H1 (cell line): ENCODE measurements around the gene SLX9. TPM values are rescaled to one million over a fixed set of nuclear protein-coding genes. Genes with fewer than 3 reads are reported as not detected.

Source experiments
- CTCF ChIA-PET: fragments of 300-600 bp; sonication (Branson Sonifier 250); formaldehyde crosslinking; loops from one replicate; lab custom pipeline; 2021; ENCODE audit not compliant: partially characterized antibody; lab: Charles Lee
- POLR2A ChIA-PET: fragments of 300-600 bp; sonication (Branson Sonifier 250); formaldehyde crosslinking; loops from one replicate; lab custom pipeline; 2021; ENCODE audit warnings: inconsistent platforms; ENCODE audit not compliant: partially characterized antibody; lab: Charles Lee
- DNase-seq, 2 experiments: peaks; one replicate each; pipeline versions ENCODE4 v3.0.0 to v3.0.0-alpha.2; 2010 to 2022; ENCODE audit warnings: low spot score in 2 of 2, low read depth in 1 of 2, mixed read lengths in 1 of 2
- FAIRE-seq: peaks from 2 replicates; lab custom pipeline; 2011; peaks lifted over from hg19 to GRCh38; lab: Jason Lieb, UNC
- H2AFZ ChIP-seq: 2 replicates; pipeline ENCODE4 v1.8.1; 2012; ENCODE audit warnings: low read length, inconsistent platforms
- H2AK5ac ChIP-seq: 2 replicates; pipeline ENCODE4 v1.6.1; 2013; ENCODE audit warnings: low read depth, low read length
- H2BK120ac ChIP-seq: replicated peaks from 2 replicates; pipeline ENCODE3; 2013; ENCODE audit warnings: low read depth, low read length, inconsistent platforms
- H2BK12ac ChIP-seq: 2 replicates; pipeline ENCODE4 v1.6.1; 2013; ENCODE audit warnings: low read depth, low read length
- H2BK15ac ChIP-seq: 2 replicates; pipeline ENCODE4 v1.6.1; 2013; ENCODE audit warnings: low read length
- H2BK20ac ChIP-seq: 2 replicates; pipeline ENCODE4 v1.6.1; 2013; ENCODE audit warnings: low read length
- H2BK5ac ChIP-seq: 2 replicates; pipeline ENCODE4 v1.6.1; 2013; ENCODE audit warnings: low read depth, low read length
- H3K14ac ChIP-seq: 2 replicates; pipeline ENCODE4 v1.6.1; 2013; ENCODE audit warnings: inconsistent platforms; ENCODE audit not compliant: insufficient read length
- H3K18ac ChIP-seq: 2 replicates; pipeline ENCODE4 v1.6.1; 2013; ENCODE audit warnings: low read length; ENCODE audit errors: extremely low read depth
- H3K23ac ChIP-seq: 2 replicates; pipeline ENCODE4 v1.6.1; 2013; ENCODE audit warnings: inconsistent platforms; ENCODE audit not compliant: insufficient read length
- H3K23me2 ChIP-seq: 2 replicates; pipeline ENCODE4 v1.6.1; 2013; ENCODE audit warnings: low read depth, low read length
- H3K27ac ChIP-seq: 2 replicates; pipeline ENCODE4 v1.6.1; 2011; ENCODE audit warnings: low read depth, low read length, inconsistent platforms
- H3K27me3 ChIP-seq, 4 experiments: replicated peaks in 1 of 4; 1 replicate in 1 of 4; 2 replicates in 3 of 4; pipeline versions ENCODE4 v1.6.1 to v1.8.1; 2011 to 2013; ENCODE audit warnings: low read length in 3 of 4, mild to moderate bottlenecking in 3 of 4, inconsistent platforms in 2 of 4, mixed read lengths in 2 of 4, moderate library complexity in 1 of 4; ENCODE audit not compliant: control insufficient read depth in 3 of 4, insufficient read depth in 3 of 4; ENCODE audit errors: extremely low read depth in 1 of 4
- H3K36me3 ChIP-seq, 4 experiments: 2 replicates each; pipeline versions ENCODE4 v1.6.1 to v1.8.1; 2011 to 2013; ENCODE audit warnings: mild to moderate bottlenecking in 4 of 4, low read length in 3 of 4, moderate library complexity in 2 of 4, control low read depth in 1 of 4, inconsistent platforms in 1 of 4; ENCODE audit not compliant: insufficient read depth in 4 of 4, control insufficient read depth in 2 of 4
- H3K4ac ChIP-seq: replicated peaks from 2 replicates; pipeline ENCODE3; 2013; ENCODE audit warnings: low read length, low read depth, mixed read lengths, inconsistent platforms; ENCODE audit not compliant: insufficient read length
- H3K4me1 ChIP-seq, 4 experiments: replicated peaks in 1 of 4; 1 replicate in 1 of 4; 2 replicates in 3 of 4; pipeline versions ENCODE4 v1.6.1 to v1.8.1; 2011 to 2013; ENCODE audit warnings: low read length in 3 of 4, inconsistent platforms in 2 of 4, mixed read lengths in 1 of 4; ENCODE audit not compliant: insufficient read depth in 4 of 4, control insufficient read depth in 3 of 4
- H3K4me2 ChIP-seq, 2 experiments: 2 replicates each; pipeline versions ENCODE4 v1.6.1 to v1.8.1; 2011 to 2013; ENCODE audit warnings: low read depth in 2 of 2, low read length in 2 of 2, control low read depth in 1 of 2, inconsistent platforms in 1 of 2, mild to moderate bottlenecking in 1 of 2; ENCODE audit not compliant: insufficient read depth in 1 of 2
- H3K4me3 ChIP-seq, 4 experiments: fragments of 200-600, 300-600 bp in 1 of 4; sonication (generic), shearing (Covaris generic), sonication (Bioruptor Twin) in 1 of 4; 2 replicates each; pipeline versions ENCODE4 v1.5.1 to v1.8.1; 2011 to 2016; ENCODE audit warnings: low read length in 4 of 4, low read depth in 3 of 4, control low read depth in 2 of 4, inconsistent platforms in 2 of 4, mild to moderate bottlenecking in 2 of 4, mixed read lengths in 1 of 4, moderate library complexity in 1 of 4; ENCODE audit not compliant: insufficient read depth in 2 of 4; ENCODE audit errors: extremely low read depth in 1 of 4
- H3K56ac ChIP-seq: replicated peaks from 2 replicates; pipeline ENCODE3; 2013; ENCODE audit warnings: low read depth, mild to moderate bottlenecking, mixed read lengths, low read length, inconsistent platforms; ENCODE audit not compliant: insufficient read length
- H3K79me1 ChIP-seq: 2 replicates; pipeline ENCODE4 v1.6.1; 2013; ENCODE audit warnings: low read depth, low read length, control low read depth
- H3K79me2 ChIP-seq, 2 experiments: 2 replicates each; pipeline versions ENCODE4 v1.6.1 to v1.8.1; 2012 to 2013; ENCODE audit warnings: low read length in 2 of 2, mild to moderate bottlenecking in 2 of 2, inconsistent platforms in 1 of 2; ENCODE audit not compliant: insufficient read depth in 2 of 2, control insufficient read depth in 1 of 2
- H3K9ac ChIP-seq, 4 experiments: replicated peaks in 1 of 4; 1 replicate in 1 of 4; 2 replicates in 3 of 4; pipeline versions ENCODE4 v1.6.1 to v1.8.1; 2011 to 2013; ENCODE audit warnings: low read depth in 3 of 4, low read length in 3 of 4, control low read depth in 2 of 4, mild to moderate bottlenecking in 2 of 4, moderate library complexity in 2 of 4, inconsistent platforms in 1 of 4; ENCODE audit errors: extremely low read depth in 1 of 4
- H3K9me3 ChIP-seq, 2 experiments: 2 replicates each; pipeline versions ENCODE4 v1.6.1 to v1.8.1; 2012 to 2013; ENCODE audit warnings: mild to moderate bottlenecking in 2 of 2, moderate library complexity in 2 of 2, control low read depth in 1 of 2, inconsistent platforms in 1 of 2, low read depth in 1 of 2, low read length in 1 of 2, mixed read lengths in 1 of 2; ENCODE audit not compliant: insufficient read depth in 2 of 2
- H4K20me1 ChIP-seq, 2 experiments: replicated peaks in 1 of 2; 2 replicates each; pipeline versions ENCODE3 to v1.8.1; 2011 to 2013; ENCODE audit warnings: inconsistent platforms in 2 of 2, low read length in 2 of 2, mild to moderate bottlenecking in 1 of 2; ENCODE audit not compliant: insufficient read depth in 2 of 2, control insufficient read depth in 1 of 2
- H4K5ac ChIP-seq: 2 replicates; pipeline ENCODE4 v1.6.1; 2013; ENCODE audit warnings: low read length, low read depth, mixed read lengths, inconsistent platforms; ENCODE audit not compliant: insufficient read length
- H4K8ac ChIP-seq: 2 replicates; pipeline ENCODE4 v1.8.0; 2013; ENCODE audit warnings: mild to moderate bottlenecking, moderate library complexity, low read length, inconsistent platforms; ENCODE audit not compliant: insufficient read depth; ENCODE audit errors: extremely low read depth
- H4K91ac ChIP-seq: replicated peaks from 2 replicates; pipeline ENCODE3; 2013; ENCODE audit warnings: low read length, mixed read lengths, inconsistent platforms; ENCODE audit not compliant: insufficient read length
- BCL11A ChIP-seq, 2 experiments: IDR thresholded peaks; one replicate each; pipeline ENCODE4 v1.6.1; 2011; ENCODE audit warnings: low read depth in 2 of 2, low read length in 2 of 2, mild to moderate bottlenecking in 2 of 2
- CBX5 ChIP-seq: fragments of 300-800, 300-1000 bp; sonication (generic); IDR thresholded peaks from 2 replicates; pipeline ENCODE4 v1.7.1; 2016; ENCODE audit warnings: antibody characterized with exemption, low read length, low read depth
- E2F6 ChIP-seq: IDR thresholded peaks from 2 replicates; pipeline ENCODE4 v1.6.1; 2012; ENCODE audit warnings: inconsistent platforms
- GTF2F1 ChIP-seq: IDR thresholded peaks from 2 replicates; pipeline ENCODE4 v1.6.1; 2012; ENCODE audit warnings: low read depth, low read length, improper control_type of control experiment, borderline replicate concordance
- HDAC2 ChIP-seq, 2 experiments: fragments of 300-600 bp in 1 of 2; sonication (generic) in 1 of 2; IDR thresholded peaks; 2 replicates each; pipeline ENCODE4 v1.6.1; 2011 to 2012; ENCODE audit warnings: low read depth in 2 of 2, low read length in 2 of 2, mild to moderate bottlenecking in 2 of 2, moderate library complexity in 2 of 2, borderline replicate concordance in 1 of 2, inconsistent platforms in 1 of 2
- KDM1A ChIP-seq: fragments of 200-600, 300-600 bp; sonication (generic); IDR thresholded peaks from 2 replicates; pipeline ENCODE4 v1.7.1; 2016; ENCODE audit warnings: mild to moderate bottlenecking, low read length, borderline replicate concordance
- KDM5A ChIP-seq: fragments of 200-600 bp; IDR thresholded peaks from 2 replicates; pipeline ENCODE4 v1.7.1; 2012; ENCODE audit warnings: mild to moderate bottlenecking, low read length, inconsistent platforms, mixed read lengths
- MAFK ChIP-seq: IDR thresholded peaks from 2 replicates; pipeline ENCODE4 v1.6.1; 2012; ENCODE audit warnings: low read depth, mild to moderate bottlenecking, improper control_type of control experiment, low read length
- PHF8 ChIP-seq: fragments of 200-600 bp; sonication (generic); conservative IDR thresholded peaks from 2 replicates; pipeline ENCODE4 v1.7.1; 2012; ENCODE audit warnings: low read depth, mild to moderate bottlenecking, inconsistent platforms, low read length, moderate library complexity
- WGBS, 2 experiments: shearing (Covaris generic) in 1 of 2; methylation state at CpG; one replicate each; pipeline versions ENCODE4 v1.1.6 to v1.1.7; 2013 to 2015; ENCODE audit warnings: low lambda C conversion rate in 2 of 2, mixed read lengths in 2 of 2, inconsistent platforms in 1 of 2, low coverage in 1 of 2, missing lambda C conversion rate in 1 of 2; ENCODE audit not compliant: insufficient replicate concordance in 2 of 2, insufficient coverage in 1 of 2, insufficient read length in 1 of 2; ENCODE audit errors: extremely low coverage in 1 of 2, missing lambda C conversion rate in 1 of 2; 5-methylcytosine and 5-hydroxymethylcytosine counted together
- polyA plus RNA-seq, 7 experiments: library from polyadenylated mRNA; depleted of rRNA in 3 of 7; stranded (reverse) in 5 of 7; unstranded in 2 of 7; fragments of >200 nt in 5 of 7; fragments of 200-250 nt in 2 of 7; gene quantifications; 1 replicate in 5 of 7; 2 replicates in 1 of 7; 4 replicates in 1 of 7; pipeline versions ENCODE4 v1.2.1 to v1.2.3, GENCODE V29; 2011 to 2013; ENCODE audit warnings: missing spikeins in 2 of 7, mixed read lengths in 2 of 7
- total RNA-seq: library from RNA; stranded (reverse); fragmentation: NEBNext Ultra II Directional; extraction: Animal tissue kit (Norgen Biotek cat#: 25700); gene quantifications from 2 replicates; pipeline ENCODE4 v1.2.1, GENCODE V29; 2021

Gene SLX9
- total and polyA plus RNA-seq, 2 of the 8 experiments (the other 6 are each of a cell fraction or from before 2014, with no cell fraction given), result 17.7 to 57.3 TPM

GRCh38 chr21:44927259-44927586, 12.6 kb upstream of the SLX9 start:
- TF ChIP-seq PHF8, result no peak
- no peak for TF ChIP-seq HDAC2 (IDR thresholded peaks at IDR 0.05; ENCODE audit: borderline replicate concordance in 1 of 2, low read depth in 2 of 2, low read length in 2 of 2)
- no peak for TF ChIP-seq KDM5A
- no peak for TF ChIP-seq BCL11A (IDR thresholded peaks at IDR 0.05; ENCODE audit: low read depth in 2 of 2, low read length in 2 of 2)
- TF ChIP-seq KDM1A, result no peak
- no peak for TF ChIP-seq CBX5
- no peak for TF ChIP-seq MAFK
- no peak for TF ChIP-seq GTF2F1
- TF ChIP-seq E2F6, result no peak

More at GRCh38 chr21:44927259-44927586, 12.6 kb upstream of the SLX9 start:
- no peaks in the 10 kb centered on the region for H3K9me3 ChIP-seq
- H2BK120ac ChIP-seq, result no peak overlapping the region
- ChIA-PET POLR2A (interaction anchor here (0.6 to 1.6 kb wide), 5 partner anchors 8 to 86 kb away, joined by 3 to 5 read pairs (median 4); no protein-coding TSS in a partner anchor), CTCF (interaction anchor here (0.7 to 1.7 kb wide), 9 partner anchors 10 to 198 kb away, joined by 3 to 6 read pairs (median 4); no protein-coding TSS in a partner anchor)
- no peaks in the 10 kb centered on the region for H3K79me2 ChIP-seq
- H3K4ac ChIP-seq, result no peak overlapping the region
- H3K4me1 ChIP-seq, result peaks cover 0 to 27% (median 20%) of the 10 kb centered on the region in 4 experiments; a peak in 5 of 7 replicates
- FAIRE-seq (no peak), DNase-seq (no peak)
- H3K27ac ChIP-seq, result no peak overlapping the region
- no peak overlapping the region for H3K14ac ChIP-seq
- no peaks in the 10 kb centered on the region for H3K79me1 ChIP-seq
- no peak overlapping the region for H2AFZ ChIP-seq
- no peak overlapping the region for H2BK5ac ChIP-seq
- no peak overlapping the region for H4K5ac ChIP-seq
- H2BK15ac ChIP-seq, result no peak overlapping the region
- H4K91ac ChIP-seq, result no peak overlapping the region
- peaks cover 0 to 4% (median 0%) of the 10 kb centered on the region in 4 experiments; a peak in 1 of 8 replicates for H3K36me3 ChIP-seq
- WGBS, 2 experiments, result no CpG with 5 or more reads among the region's 4 CpGs
- H2BK12ac ChIP-seq, result peak overlapping the region; percentile 80; the same call in 1 of the 2 replicates
- peaks cover 7% of the 10 kb centered on the region; the same call in 1 of the 2 replicates for H3K23me2 ChIP-seq
- no peak overlapping the region for H3K23ac ChIP-seq
- H3K4me3 ChIP-seq, result peak overlapping the region in 1 of 4 experiments; percentile 45; a peak in 1 of 8 replicates
- no peak overlapping the region for H3K9ac ChIP-seq
- 0 out of 2 replicates have a peak overlapping the region, but pooled peaks have one; percentile 32 for H2BK20ac ChIP-seq
- H3K18ac ChIP-seq, result no peak overlapping the region; the same call in 1 of the 2 replicates
- H3K27me3 ChIP-seq, result peaks cover 18 to 70% (median 57%) of the 10 kb centered on the region in 4 experiments
- H4K20me1 ChIP-seq, result peaks cover 0 to 3% of the 10 kb centered on the region in 2 experiments
- H2AK5ac ChIP-seq, result no peak overlapping the region; the same call in 1 of the 2 replicates
- no peak overlapping the region for H4K8ac ChIP-seq
- H3K56ac ChIP-seq, result no peak overlapping the region
- H3K4me2 ChIP-seq, result peak overlapping the region; percentile 11 to 53; a peak in 2 of 4 replicates
